HEK293 (cell line): Measurements from ENCODE around the gene PDZRN4.

Experiments used
- CTCF ChIA-PET: fragments of 350-600 bp; formaldehyde crosslinking; extraction: SDS; loops from one replicate; lab custom pipeline; 2021; ENCODE audit warnings: antibody characterized with exemption; lab: Yijun Ruan, JAX
- POLR2A ChIA-PET: fragments of 300-600 bp; formaldehyde crosslinking; extraction: SDS; loops from one replicate; lab custom pipeline; 2020; ENCODE audit warnings: antibody characterized with exemption, inconsistent platforms; lab: Yijun Ruan, JAX
- H3K27ac ChIP-seq: fragments of 200-500 bp; sonication (Bioruptor generic); 2 replicates; pipeline ENCODE4 v1.5.1; 2014; ENCODE audit warnings: low read depth, low read length, control low read depth, inconsistent platforms; ENCODE audit errors: extremely low read depth
- H3K36me3 ChIP-seq, 2 experiments: fragments of 200-500 bp in 1 of 2; sonication (Bioruptor generic) in 1 of 2; 1 replicate in 1 of 2; 2 replicates in 1 of 2; pipeline ENCODE4 v1.5.1; 2014 to 2017; ENCODE audit warnings: inconsistent platforms in 2 of 2, low read length in 2 of 2; ENCODE audit not compliant: control insufficient read depth in 2 of 2, insufficient read depth in 1 of 2
- H3K4me1 ChIP-seq: fragments of 200-500 bp; sonication (Bioruptor generic); 2 replicates; pipeline ENCODE4 v1.5.1; 2014; ENCODE audit warnings: mild to moderate bottlenecking, low read length, inconsistent platforms; ENCODE audit not compliant: control insufficient read depth, insufficient read depth
- H3K4me3 ChIP-seq: 2 replicates; pipeline ENCODE4 v1.5.1; 2011; ENCODE audit warnings: low read depth, mild to moderate bottlenecking, control low read depth, low read length, moderate library complexity
- H3K9me3 ChIP-seq: fragments of 200-500 bp; sonication (Bioruptor generic); 2 replicates; pipeline ENCODE4 v1.5.1; 2014; ENCODE audit warnings: low read depth, low read length, inconsistent platforms; ENCODE audit not compliant: control insufficient read depth, insufficient read depth
- BCL11B ChIP-seq: fragments of 450-650 bp; formaldehyde crosslinking; IDR thresholded peaks from 2 replicates; pipeline ENCODE4 v1.5.1; 2016; ENCODE audit warnings: low read depth, missing biosample characterization, missing genetic modification characterization
- GLIS1 ChIP-seq: fragments of 450-650 bp; formaldehyde crosslinking; IDR thresholded peaks from 2 replicates; pipeline ENCODE4 v1.5.1; 2016; ENCODE audit warnings: missing biosample characterization, missing genetic modification characterization
- GLIS2 ChIP-seq: fragments of 450-650 bp; formaldehyde crosslinking; IDR thresholded peaks from 2 replicates; pipeline ENCODE4 v1.5.1; 2016; ENCODE audit warnings: missing biosample characterization, missing genetic modification characterization
- SCRT1 ChIP-seq: fragments of 450-650 bp; formaldehyde crosslinking; IDR thresholded peaks from 2 replicates; pipeline ENCODE4 v1.5.1; 2016; ENCODE audit warnings: missing biosample characterization, missing genetic modification characterization, borderline replicate concordance
- SP3 ChIP-seq: fragments of 450-650 bp; formaldehyde crosslinking; IDR thresholded peaks from 2 replicates; pipeline ENCODE4 v1.5.1; 2016; ENCODE audit warnings: missing biosample characterization, missing genetic modification characterization
- ZNF174 ChIP-seq: fragments of 450-650 bp; formaldehyde crosslinking; IDR thresholded peaks from 2 replicates; pipeline ENCODE4 v1.5.0; 2017; ENCODE audit warnings: missing biosample characterization, mild to moderate bottlenecking, missing genetic modification characterization
- ZNF19 ChIP-seq: fragments of 450-650 bp; formaldehyde crosslinking; IDR thresholded peaks from 2 replicates; pipeline ENCODE4; 2016; ENCODE audit warnings: missing biosample characterization, missing genetic modification characterization, low read depth
- ZNF2 ChIP-seq: fragments of 450-650 bp; formaldehyde crosslinking; IDR thresholded peaks from 2 replicates; pipeline ENCODE4 v1.5.1; 2016; ENCODE audit warnings: missing biosample characterization, missing genetic modification characterization
- ZNF221 ChIP-seq: fragments of 450-650 bp; formaldehyde crosslinking; IDR thresholded peaks from 2 replicates; pipeline ENCODE4 v1.5.1; 2017; ENCODE audit warnings: missing biosample characterization, missing genetic modification characterization, borderline replicate concordance
- ZNF266 ChIP-seq: fragments of 450-650 bp; formaldehyde crosslinking; IDR thresholded peaks from 2 replicates; pipeline ENCODE4 v1.5.1; 2016; ENCODE audit warnings: missing biosample characterization, missing genetic modification characterization, low read depth
- ZNF366 ChIP-seq: fragments of 450-650 bp; formaldehyde crosslinking; conservative IDR thresholded peaks from 2 replicates; pipeline ENCODE4 v1.5.1; 2016; ENCODE audit warnings: missing biosample characterization, missing genetic modification characterization
- ZNF423 ChIP-seq: fragments of 450-650 bp; formaldehyde crosslinking; IDR thresholded peaks from 2 replicates; pipeline ENCODE4 v1.5.1; 2016; ENCODE audit warnings: missing biosample characterization, missing genetic modification characterization
- ZNF777 ChIP-seq: fragments of 450-650 bp; formaldehyde crosslinking; IDR thresholded peaks from 2 replicates; pipeline ENCODE4 v1.5.1; 2017; ENCODE audit warnings: missing biosample characterization, missing genetic modification characterization, borderline replicate concordance
- ZSCAN30 ChIP-seq: fragments of 450-650 bp; IDR thresholded peaks from 2 replicates; pipeline ENCODE4 v1.5.1; 2018; ENCODE audit warnings: missing biosample characterization, mild to moderate bottlenecking, missing genetic modification characterization, moderate library complexity
- TF ChIP-seq, protein P1 (sequence below): fragments of 450-650 bp; formaldehyde crosslinking; IDR thresholded peaks from 2 replicates; pipeline ENCODE4 v1.5.1; 2017; ENCODE audit warnings: missing biosample characterization, missing genetic modification characterization
- TF ChIP-seq, protein P2 (sequence below): fragments of 450-650 bp; formaldehyde crosslinking; IDR thresholded peaks from 2 replicates; pipeline ENCODE4 v1.5.1; 2017; ENCODE audit warnings: missing biosample characterization, missing genetic modification characterization
- TF ChIP-seq, protein P3 (sequence below): fragments of 450-650 bp; formaldehyde crosslinking; IDR thresholded peaks from 2 replicates; pipeline ENCODE4 v1.5.1; 2016; ENCODE audit warnings: missing biosample characterization, missing genetic modification characterization
- TF ChIP-seq, protein P4 (sequence below): fragments of 450-650 bp; formaldehyde crosslinking; IDR thresholded peaks from 2 replicates; pipeline ENCODE4 v1.5.1; 2016; ENCODE audit warnings: missing biosample characterization, missing genetic modification characterization
- TF ChIP-seq, protein P5 (sequence below): fragments of 450-650 bp; formaldehyde crosslinking; IDR thresholded peaks from 2 replicates; pipeline ENCODE4 v1.5.1; 2016; ENCODE audit warnings: missing biosample characterization, missing genetic modification characterization

The PDZRN4 gene

DNA sequence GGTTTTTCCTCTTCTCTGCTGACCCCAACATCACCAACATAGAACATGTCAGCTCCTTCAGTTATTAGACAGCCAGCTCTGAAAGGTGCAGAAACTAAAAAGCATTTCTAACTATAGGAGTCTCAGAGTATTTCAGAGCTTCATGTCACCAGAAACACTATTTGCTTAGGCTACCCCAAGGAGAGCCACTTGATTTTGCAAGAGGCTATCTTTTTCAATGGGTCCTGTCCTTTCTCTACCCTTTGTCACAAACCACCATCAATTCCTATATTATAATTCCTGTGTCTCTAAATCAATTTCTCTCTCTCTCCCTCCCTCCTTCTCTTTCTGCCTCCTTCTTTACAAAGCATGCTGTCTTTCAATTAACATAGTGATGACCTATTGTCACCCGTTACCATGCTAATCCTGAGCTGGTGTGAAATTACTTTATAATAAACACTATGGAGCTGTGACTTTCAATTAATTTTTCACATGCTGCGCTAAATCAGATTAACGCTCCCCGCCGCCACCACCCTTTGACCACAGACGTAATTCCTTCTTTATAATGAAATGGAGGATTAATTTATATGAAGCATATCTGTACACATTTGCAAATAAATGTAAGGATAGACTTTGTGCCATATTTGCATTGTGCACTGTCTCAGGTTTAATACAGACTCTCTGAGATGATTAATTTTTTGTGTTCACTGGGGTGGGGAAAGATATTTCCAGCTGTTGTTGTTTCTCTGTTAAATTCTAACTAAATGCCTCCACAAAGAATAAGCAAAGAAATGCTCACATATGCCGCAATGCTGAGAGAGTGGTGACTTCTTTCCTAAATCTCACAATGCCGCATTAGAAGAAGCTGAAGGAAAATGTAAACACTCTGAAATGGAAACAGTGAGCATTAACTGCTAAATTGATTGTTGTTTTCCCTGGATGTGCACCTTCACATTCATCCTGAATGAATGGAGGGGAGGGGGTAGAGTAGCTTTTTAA is 418.6 kb downstream of the PDZRN4 start:
- no peaks in the 10 kb centered on the region for H3K4me1 ChIP-seq
- no peaks in the 10 kb centered on the region for H3K36me3 ChIP-seq
- ChIA-PET POLR2A (no interaction called here), CTCF (interaction anchor here (0.7 to 1.7 kb wide), 2 partner anchors 10 to 29 kb away, joined by 3 to 5 read pairs; no protein-coding TSS in a partner anchor)
- no peak overlapping the region for H3K27ac ChIP-seq
- TF ChIP-seq, protein P1, sequence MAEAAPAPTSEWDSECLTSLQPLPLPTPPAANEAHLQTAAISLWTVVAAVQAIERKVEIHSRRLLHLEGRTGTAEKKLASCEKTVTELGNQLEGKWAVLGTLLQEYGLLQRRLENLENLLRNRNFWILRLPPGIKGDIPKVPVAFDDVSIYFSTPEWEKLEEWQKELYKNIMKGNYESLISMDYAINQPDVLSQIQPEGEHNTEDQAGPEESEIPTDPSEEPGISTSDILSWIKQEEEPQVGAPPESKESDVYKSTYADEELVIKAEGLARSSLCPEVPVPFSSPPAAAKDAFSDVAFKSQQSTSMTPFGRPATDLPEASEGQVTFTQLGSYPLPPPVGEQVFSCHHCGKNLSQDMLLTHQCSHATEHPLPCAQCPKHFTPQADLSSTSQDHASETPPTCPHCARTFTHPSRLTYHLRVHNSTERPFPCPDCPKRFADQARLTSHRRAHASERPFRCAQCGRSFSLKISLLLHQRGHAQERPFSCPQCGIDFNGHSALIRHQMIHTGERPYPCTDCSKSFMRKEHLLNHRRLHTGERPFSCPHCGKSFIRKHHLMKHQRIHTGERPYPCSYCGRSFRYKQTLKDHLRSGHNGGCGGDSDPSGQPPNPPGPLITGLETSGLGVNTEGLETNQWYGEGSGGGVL, result no peak
- TF ChIP-seq SP3 (tag by site-specific recombination) (no peak), ZNF2 (tag by site-specific recombination) (no peak), ZNF777 (no peak), ZSCAN30 (tag by site-specific recombination) (no peak), GLIS2 (tag by site-specific recombination) (no peak), ZNF366 (tag by site-specific recombination) (no peak), ZNF174 (tag by site-specific recombination) (no peak), ZNF19 (no peak), GLIS1 (tag by site-specific recombination) (no peak), ZNF423 (no peak), ZNF221 (tag by site-specific recombination) (no peak), SCRT1 (tag by site-specific recombination) (no peak), ZNF266 (no peak), BCL11B (tag by site-specific recombination) (no peak)
- TF ChIP-seq, protein P2, sequence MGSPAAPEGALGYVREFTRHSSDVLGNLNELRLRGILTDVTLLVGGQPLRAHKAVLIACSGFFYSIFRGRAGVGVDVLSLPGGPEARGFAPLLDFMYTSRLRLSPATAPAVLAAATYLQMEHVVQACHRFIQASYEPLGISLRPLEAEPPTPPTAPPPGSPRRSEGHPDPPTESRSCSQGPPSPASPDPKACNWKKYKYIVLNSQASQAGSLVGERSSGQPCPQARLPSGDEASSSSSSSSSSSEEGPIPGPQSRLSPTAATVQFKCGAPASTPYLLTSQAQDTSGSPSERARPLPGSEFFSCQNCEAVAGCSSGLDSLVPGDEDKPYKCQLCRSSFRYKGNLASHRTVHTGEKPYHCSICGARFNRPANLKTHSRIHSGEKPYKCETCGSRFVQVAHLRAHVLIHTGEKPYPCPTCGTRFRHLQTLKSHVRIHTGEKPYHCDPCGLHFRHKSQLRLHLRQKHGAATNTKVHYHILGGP (tag by site-specific recombination), result no peak
- TF ChIP-seq, protein P3, sequence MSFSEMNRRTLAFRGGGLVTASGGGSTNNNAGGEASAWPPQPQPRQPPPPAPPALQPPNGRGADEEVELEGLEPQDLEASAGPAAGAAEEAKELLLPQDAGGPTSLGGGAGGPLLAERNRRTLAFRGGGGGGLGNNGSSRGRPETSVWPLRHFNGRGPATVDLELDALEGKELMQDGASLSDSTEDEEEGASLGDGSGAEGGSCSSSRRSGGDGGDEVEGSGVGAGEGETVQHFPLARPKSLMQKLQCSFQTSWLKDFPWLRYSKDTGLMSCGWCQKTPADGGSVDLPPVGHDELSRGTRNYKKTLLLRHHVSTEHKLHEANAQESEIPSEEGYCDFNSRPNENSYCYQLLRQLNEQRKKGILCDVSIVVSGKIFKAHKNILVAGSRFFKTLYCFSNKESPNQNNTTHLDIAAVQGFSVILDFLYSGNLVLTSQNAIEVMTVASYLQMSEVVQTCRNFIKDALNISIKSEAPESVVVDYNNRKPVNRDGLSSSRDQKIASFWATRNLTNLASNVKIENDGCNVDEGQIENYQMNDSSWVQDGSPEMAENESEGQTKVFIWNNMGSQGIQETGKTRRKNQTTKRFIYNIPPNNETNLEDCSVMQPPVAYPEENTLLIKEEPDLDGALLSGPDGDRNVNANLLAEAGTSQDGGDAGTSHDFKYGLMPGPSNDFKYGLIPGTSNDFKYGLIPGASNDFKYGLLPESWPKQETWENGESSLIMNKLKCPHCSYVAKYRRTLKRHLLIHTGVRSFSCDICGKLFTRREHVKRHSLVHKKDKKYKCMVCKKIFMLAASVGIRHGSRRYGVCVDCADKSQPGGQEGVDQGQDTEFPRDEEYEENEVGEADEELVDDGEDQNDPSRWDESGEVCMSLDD, result no peak
- TF ChIP-seq, protein P4, sequence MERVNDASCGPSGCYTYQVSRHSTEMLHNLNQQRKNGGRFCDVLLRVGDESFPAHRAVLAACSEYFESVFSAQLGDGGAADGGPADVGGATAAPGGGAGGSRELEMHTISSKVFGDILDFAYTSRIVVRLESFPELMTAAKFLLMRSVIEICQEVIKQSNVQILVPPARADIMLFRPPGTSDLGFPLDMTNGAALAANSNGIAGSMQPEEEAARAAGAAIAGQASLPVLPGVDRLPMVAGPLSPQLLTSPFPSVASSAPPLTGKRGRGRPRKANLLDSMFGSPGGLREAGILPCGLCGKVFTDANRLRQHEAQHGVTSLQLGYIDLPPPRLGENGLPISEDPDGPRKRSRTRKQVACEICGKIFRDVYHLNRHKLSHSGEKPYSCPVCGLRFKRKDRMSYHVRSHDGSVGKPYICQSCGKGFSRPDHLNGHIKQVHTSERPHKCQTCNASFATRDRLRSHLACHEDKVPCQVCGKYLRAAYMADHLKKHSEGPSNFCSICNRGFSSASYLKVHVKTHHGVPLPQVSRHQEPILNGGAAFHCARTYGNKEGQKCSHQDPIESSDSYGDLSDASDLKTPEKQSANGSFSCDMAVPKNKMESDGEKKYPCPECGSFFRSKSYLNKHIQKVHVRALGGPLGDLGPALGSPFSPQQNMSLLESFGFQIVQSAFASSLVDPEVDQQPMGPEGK (tag by site-specific recombination), result no peak
- TF ChIP-seq, protein P5, sequence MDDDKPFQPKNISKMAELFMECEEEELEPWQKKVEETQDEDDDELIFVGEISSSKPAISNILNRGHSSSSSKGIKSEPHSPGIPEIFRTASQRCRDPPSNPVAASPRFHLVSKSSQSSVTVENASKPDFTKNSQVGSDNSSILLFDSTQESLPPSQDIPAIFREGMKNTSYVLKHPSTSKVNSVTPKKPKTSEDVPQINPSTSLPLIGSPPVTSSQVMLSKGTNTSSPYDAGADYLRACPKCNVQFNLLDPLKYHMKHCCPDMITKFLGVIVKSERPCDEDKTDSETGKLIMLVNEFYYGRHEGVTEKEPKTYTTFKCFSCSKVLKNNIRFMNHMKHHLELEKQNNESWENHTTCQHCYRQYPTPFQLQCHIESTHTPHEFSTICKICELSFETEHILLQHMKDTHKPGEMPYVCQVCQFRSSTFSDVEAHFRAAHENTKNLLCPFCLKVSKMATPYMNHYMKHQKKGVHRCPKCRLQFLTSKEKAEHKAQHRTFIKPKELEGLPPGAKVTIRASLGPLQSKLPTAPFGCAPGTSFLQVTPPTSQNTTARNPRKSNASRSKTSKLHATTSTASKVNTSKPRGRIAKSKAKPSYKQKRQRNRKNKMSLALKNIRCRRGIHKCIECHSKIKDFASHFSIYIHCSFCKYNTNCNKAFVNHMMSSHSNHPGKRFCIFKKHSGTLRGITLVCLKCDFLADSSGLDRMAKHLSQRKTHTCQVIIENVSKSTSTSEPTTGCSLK (tag by site-specific recombination), result no peak
- H3K9me3 ChIP-seq, result no peaks in the 10 kb centered on the region
- no peak overlapping the region for H3K4me3 ChIP-seq
